Endothelial cell of umbilical vein (primary cell): Measurements from ENCODE around the gene MCL1. TPM values are rescaled to one million over a fixed set of nuclear protein-coding genes. Genes with fewer than 3 reads are reported as not detected.

Experiments used
- BruUV-seq: library from RNA; stranded (reverse); fragments of 400-500 nt; replicated peaks from 2 replicates; lab custom pipeline; 2021; lab: Mats Ljungman, UMichigan
- CTCF ChIA-PET: fragments of 300-600, 350-600 bp; sonication (Branson Sonifier 250); formaldehyde crosslinking; loops from one replicate; lab custom pipeline; 2021; ENCODE audit warnings: antibody characterized with exemption, inconsistent platforms; lab: Charles Lee
- POLR2A ChIA-PET: fragments of 300-600, 350-600 bp; sonication (Branson Sonifier 250); formaldehyde crosslinking; loops from one replicate; lab custom pipeline; 2021; ENCODE audit warnings: antibody characterized with exemption, inconsistent platforms; lab: Charles Lee
- DNase-seq: peaks from one replicate; pipeline ENCODE4 v3.0.0-alpha.2; 2011; ENCODE audit warnings: low read depth, low spot score
- FAIRE-seq: peaks from 2 replicates; lab custom pipeline; 2011; peaks lifted over from hg19 to GRCh38; lab: Jason Lieb, UNC
- H2AFZ ChIP-seq: 2 replicates; pipeline ENCODE4 v1.6.0; 2012; ENCODE audit warnings: low read depth, low read length, control low read depth, inconsistent platforms
- H3K27ac ChIP-seq: 2 replicates; pipeline ENCODE4 v1.5.1; 2011; ENCODE audit warnings: low read depth, mild to moderate bottlenecking, control low read depth, low read length, moderate library complexity; ENCODE audit not compliant: insufficient read depth
- H3K27me3 ChIP-seq, 2 experiments: 2 replicates each; pipeline versions ENCODE4 v1.6.0 to v1.6.1; 2011; ENCODE audit warnings: low read length in 2 of 2, mixed read lengths in 1 of 2; ENCODE audit not compliant: control insufficient read depth in 2 of 2, insufficient read depth in 2 of 2
- H3K36me3 ChIP-seq, 2 experiments: 2 replicates in 1 of 2; 3 replicates in 1 of 2; pipeline ENCODE4 v1.5.1; 2011; ENCODE audit warnings: low read length in 2 of 2, mild to moderate bottlenecking in 1 of 2, moderate library complexity in 1 of 2; ENCODE audit not compliant: control insufficient read depth in 2 of 2, insufficient read depth in 2 of 2; ENCODE audit errors: extremely low read depth in 1 of 2
- H3K4me1 ChIP-seq: 3 replicates; pipeline ENCODE4 v1.5.1; 2011; ENCODE audit warnings: mild to moderate bottlenecking, low read length; ENCODE audit not compliant: control insufficient read depth, insufficient read depth; ENCODE audit errors: extremely low read depth
- H3K4me2 ChIP-seq: 2 replicates; pipeline ENCODE4 v1.6.1; 2011; ENCODE audit warnings: low read length, control low read depth, mixed read lengths; ENCODE audit not compliant: insufficient read depth
- H3K4me3 ChIP-seq, 3 experiments: fragments of 200-600 bp in 1 of 3; sonication (generic), shearing (Covaris generic) in 1 of 3; replicated peaks in 1 of 3; 2 replicates each; pipeline ENCODE4 v1.5.1; 2011 to 2016; ENCODE audit warnings: control low read depth in 3 of 3, low read length in 3 of 3, mild to moderate bottlenecking in 2 of 3, inconsistent platforms in 1 of 3, low read depth in 1 of 3, moderate library complexity in 1 of 3; ENCODE audit not compliant: insufficient read depth in 1 of 3
- H3K79me2 ChIP-seq: 2 replicates; pipeline ENCODE4 v1.6.0; 2012; ENCODE audit warnings: low read length, inconsistent platforms; ENCODE audit not compliant: control insufficient read depth, insufficient read depth
- H3K9ac ChIP-seq: replicated peaks from 2 replicates; pipeline ENCODE3; 2011; ENCODE audit warnings: low read length, control low read depth; ENCODE audit not compliant: insufficient read depth; ENCODE audit errors: extremely low read depth
- H3K9me1 ChIP-seq: replicated peaks from 3 replicates; pipeline ENCODE4 v1.6.0; 2011; ENCODE audit warnings: mild to moderate bottlenecking, low read length; ENCODE audit not compliant: control insufficient read depth, insufficient read depth; ENCODE audit errors: extremely low read depth
- H3K9me3 ChIP-seq: replicated peaks from 2 replicates; pipeline ENCODE4 v1.5.1; 2012; ENCODE audit warnings: low read length, inconsistent platforms; ENCODE audit not compliant: control insufficient read depth, insufficient read depth
- H4K20me1 ChIP-seq: replicated peaks from 2 replicates; pipeline ENCODE3; 2011; ENCODE audit warnings: mild to moderate bottlenecking, low read length; ENCODE audit not compliant: control insufficient read depth, insufficient read depth; ENCODE audit errors: extremely low read depth
- CTCF ChIP-seq, 2 donors: IDR thresholded peaks; 1 replicate in 1 of 2; 2 replicates in 1 of 2; pipeline ENCODE4 v1.5.1; 2011; ENCODE audit warnings: low read length in 2 of 2, mild to moderate bottlenecking in 2 of 2, moderate library complexity in 2 of 2, control low read depth in 1 of 2, inconsistent platforms in 1 of 2, low read depth in 1 of 2; ENCODE audit not compliant: insufficient read depth in 1 of 2; ENCODE audit errors: extremely low read depth in 1 of 2
- JUN ChIP-seq: IDR thresholded peaks from 2 replicates; pipeline ENCODE4 v1.6.1; 2011; ENCODE audit warnings: borderline replicate concordance, low read depth; ENCODE audit not compliant: insufficient read length, insufficient read depth
- MYC ChIP-seq: IDR thresholded peaks from one replicate; pipeline ENCODE4 v1.6.1; 2011; ENCODE audit warnings: mild to moderate bottlenecking, low read depth, low read length
- POLR2A ChIP-seq: IDR thresholded peaks from 2 replicates; pipeline ENCODE4 v1.6.1; 2012; ENCODE audit warnings: low read depth, mild to moderate bottlenecking, control low read depth, low read length
- POLR2AphosphoS5 ChIP-seq: IDR thresholded peaks from 2 replicates; pipeline ENCODE4 v1.6.1; 2012; ENCODE audit warnings: low read depth, mild to moderate bottlenecking, control low read depth, low read length, moderate library complexity; ENCODE audit not compliant: insufficient read depth
- dilution Hi-C: fragments of 300-500 bp; cut with MboI; formaldehyde crosslinking; loops from one replicate; pipeline ENCODE4 v1.15.0; 2019; ENCODE audit warnings: low sequenced_read_pairs; ENCODE audit not compliant: extremely low pct_ligation_motif_present
- intact Hi-C: fragments of 100-400 bp; cut with micrococcal nuclease; formaldehyde crosslinking; loops from one replicate; pipeline ENCODE4 v1.10.0; 2022
- polyA plus RNA-seq, 4 experiments: library from polyadenylated mRNA; depleted of rRNA in 3 of 4; stranded (reverse) in 3 of 4; unstranded in 1 of 4; fragments of >200 nt; gene quantifications; 2 replicates each; pipeline versions ENCODE4 v1.2.1 to v1.2.3, GENCODE V29; 2011 to 2012; ENCODE audit warnings: missing spikeins in 1 of 4
- total RNA-seq: library from RNA; stranded (reverse); gene quantifications from 2 replicates; pipeline ENCODE4 v1.2.3, GENCODE V29; 2021

MCL1 gene
- total and polyA plus RNA-seq, 2 donors (not counting 3 experiments of a cell fraction or from before 2014, with no cell fraction given) = 87.3 to 186 TPM

GRCh38 chr1:150548632-150549495, 30.5 kb downstream of the MCL1 start, which contains the start of gene ADAMTSL4:
TSS of gene ADAMTSL4 (plus strand) at chr1:150549408. CDS start at chr1:150552289, 2,881 bp downstream.
- no peaks in the 10 kb centered on the region for H3K36me3 ChIP-seq
- H3K4me1 ChIP-seq = peaks cover 22% of the 10 kb centered on the region
- H3K4me3 ChIP-seq = peak within 1 kb of the TSS; percentile 25 to 36 (median 34)
- no peaks in the 10 kb centered on the region for H4K20me1 ChIP-seq
- peak within 1 kb of the TSS; percentile 59 for H3K9ac ChIP-seq
- H3K27me3 ChIP-seq = peaks cover 2 to 3% of the 10 kb centered on the region in 2 experiments
- CTCF ChIA-PET = interaction anchor here (1.1 to 6.7 kb wide), 8 partner anchors 11 to 264 kb away, joined by 3 to 55 read pairs (median 4); no protein-coding TSS in a partner anchor
- DNase-seq (peak; percentile 68), FAIRE-seq (peak; percentile 88)
- dilution Hi-C loops = no loop called here
- peak in 1 of 2 donors; percentile 28 for TF ChIP-seq CTCF (IDR thresholded peaks at IDR 0.05; ENCODE audit: extremely low read depth in 1 of 2, insufficient read depth in 1 of 2, low read depth in 1 of 2, low read length in 2 of 2)
- peak; percentile 59 for TF ChIP-seq POLR2AphosphoS5
- no peak for TF ChIP-seq JUN
- no peak for TF ChIP-seq MYC
- peak; percentile 3 for TF ChIP-seq POLR2A
- H3K4me2 ChIP-seq = peak within 1 kb of the TSS; percentile 54
- H3K27ac ChIP-seq = no peak within 1 kb of the TSS
- BruUV-seq = no TSS peak
- POLR2A ChIA-PET = interaction anchor here (0.7 kb wide), 1 partner anchor 31 kb away, joined by 3 read pairs; the partner anchor contains the start of gene MCL1
- H3K9me1 ChIP-seq = no peaks in the 10 kb centered on the region
- no peaks in the 10 kb centered on the region for H3K79me2 ChIP-seq
- H3K9me3 ChIP-seq = no peaks in the 10 kb centered on the region
- H2AFZ ChIP-seq = peak within 1 kb of the TSS; percentile 61
- intact Hi-C loops = loop anchor here (5.0 kb wide), 1 partner anchor 87 kb away; no protein-coding TSS in a partner anchor
